H7 (cell line): ENCODE results near the gene LYRM4. TPM values are rescaled to one million over a fixed set of nuclear protein-coding genes. Genes with fewer than 3 reads are reported as not detected.
A peak's percentile ranks its signal among the peaks of the same experiment; 100 is the strongest.

ENCODE experiments used
- DNase-seq: peaks from one replicate; pipeline ENCODE4 v3.0.0; 2012
- H3K27me3 ChIP-seq: 2 replicates; pipeline ENCODE4 v1.6.0; 2011; ENCODE audit warnings: mild to moderate bottlenecking, low read length; ENCODE audit not compliant: control insufficient read depth, insufficient read depth
- H3K36me3 ChIP-seq: replicated peaks from 2 replicates; pipeline ENCODE4 v1.5.1; 2011; ENCODE audit warnings: low read length; ENCODE audit not compliant: control insufficient read depth, insufficient read depth
- H3K4me3 ChIP-seq: 2 replicates; pipeline ENCODE4 v1.5.1; 2011; ENCODE audit warnings: low read depth, mild to moderate bottlenecking, control low read depth, low read length, moderate library complexity; ENCODE audit not compliant: insufficient read depth
- total RNA-seq: library from RNA; depleted of rRNA; stranded (reverse); fragments of >200 nt; shearing (Covaris generic); gene quantifications from 2 replicates; pipeline ENCODE4 v1.2.3, GENCODE V29; 2014

Gene LYRM4
- total RNA-seq, 1 experiment from 2014 or later: 45.6 TPM

DNA sequence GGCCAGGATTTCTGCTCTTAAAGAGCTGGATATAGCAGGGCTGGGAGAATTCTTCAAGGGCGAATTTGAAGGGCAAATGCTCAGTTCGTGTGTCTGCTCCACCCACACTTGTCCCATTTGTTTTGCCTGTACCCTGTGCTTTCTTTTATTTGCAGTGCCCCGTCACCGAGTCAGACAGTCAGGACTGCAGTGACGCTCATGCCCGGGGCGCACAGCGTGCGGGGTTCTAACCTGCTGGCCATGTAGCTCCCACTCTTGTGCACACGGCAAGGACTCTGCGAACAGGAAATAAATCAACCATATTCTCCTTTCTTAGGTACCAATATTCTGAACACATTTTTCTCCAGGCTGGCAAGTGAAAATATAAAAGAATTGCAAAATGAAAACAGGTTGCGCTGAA lies 17.7 kb downstream of the LYRM4 start:
- Histone ChIP-seq H3K36me3 (peaks cover 3% of the 10 kb centered on the region), H3K4me3 (no peak overlapping the region), H3K27me3 (no peaks in the 10 kb centered on the region)
- no peak for DNase-seq

DNA sequence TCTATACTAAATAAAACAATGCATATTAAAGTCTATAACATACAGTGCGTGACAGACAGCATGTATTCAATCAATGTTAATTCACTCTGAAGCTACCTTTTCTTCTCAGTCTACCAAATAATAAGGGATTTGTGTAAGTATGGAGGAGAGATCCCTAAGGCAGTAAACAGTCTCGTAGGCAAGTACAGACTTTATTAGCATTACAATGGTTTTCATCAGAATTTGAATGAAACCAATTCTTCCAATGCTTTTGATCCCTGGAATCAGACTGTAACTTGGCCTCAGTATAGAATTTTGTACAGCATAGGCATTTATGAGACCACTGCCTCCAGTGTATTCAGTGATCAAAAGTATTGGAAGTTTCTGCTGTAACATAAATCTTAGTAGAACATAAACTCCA lies 19.5 kb downstream of the LYRM4 start:
- no peaks in the 10 kb centered on the region for H3K27me3 ChIP-seq
- H3K4me3 ChIP-seq: no peak overlapping the region
- DNase-seq: peak; percentile 51
- peaks cover 3% of the 10 kb centered on the region for H3K36me3 ChIP-seq

DNA sequence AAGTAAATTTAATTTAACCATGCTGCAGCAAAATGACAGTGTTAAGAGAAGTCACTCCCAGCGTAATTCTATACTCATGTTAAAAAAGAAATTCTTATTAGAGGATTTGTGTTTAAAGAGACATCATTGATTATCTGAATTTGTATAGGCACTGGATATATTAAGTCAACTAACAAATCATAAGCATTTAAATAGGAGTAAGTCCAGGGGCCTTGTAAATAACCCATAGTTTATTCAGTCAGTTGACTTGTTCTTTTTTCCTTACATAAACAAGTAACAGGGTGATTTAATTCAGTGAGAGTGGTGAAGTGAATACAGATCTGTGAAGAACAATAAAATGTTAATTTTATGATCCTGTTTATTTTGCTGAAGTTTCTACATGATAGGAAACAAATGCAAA lies 22.4 kb downstream of the LYRM4 start:
- Histone ChIP-seq H3K36me3 (no peaks in the 10 kb centered on the region), H3K27me3 (no peaks in the 10 kb centered on the region), H3K4me3 (no peak overlapping the region)
- no peak for DNase-seq

DNA sequence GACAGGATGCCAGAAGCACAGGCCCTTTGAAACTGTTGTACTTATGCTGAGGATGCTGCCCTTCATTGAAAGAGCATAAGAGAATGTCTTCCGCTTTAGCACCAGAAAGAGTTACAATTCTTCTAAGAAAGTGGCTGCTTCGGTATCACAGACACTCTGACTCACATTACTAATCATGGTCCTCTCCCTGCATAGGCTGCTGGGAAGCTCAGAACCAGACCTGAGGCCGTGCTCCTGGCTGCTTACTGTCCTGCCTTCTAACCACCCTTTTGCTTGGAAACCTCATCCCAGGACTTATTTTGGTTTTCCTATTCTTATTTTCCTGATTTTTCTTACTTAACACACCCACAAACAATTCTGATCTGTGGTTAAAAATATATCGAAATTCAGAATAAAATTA lies 22.9 kb downstream of the LYRM4 start:
- DNase-seq: no peak
- no peak overlapping the region for H3K4me3 ChIP-seq
- no peaks in the 10 kb centered on the region for H3K27me3 ChIP-seq
- no peaks in the 10 kb centered on the region for H3K36me3 ChIP-seq

DNA sequence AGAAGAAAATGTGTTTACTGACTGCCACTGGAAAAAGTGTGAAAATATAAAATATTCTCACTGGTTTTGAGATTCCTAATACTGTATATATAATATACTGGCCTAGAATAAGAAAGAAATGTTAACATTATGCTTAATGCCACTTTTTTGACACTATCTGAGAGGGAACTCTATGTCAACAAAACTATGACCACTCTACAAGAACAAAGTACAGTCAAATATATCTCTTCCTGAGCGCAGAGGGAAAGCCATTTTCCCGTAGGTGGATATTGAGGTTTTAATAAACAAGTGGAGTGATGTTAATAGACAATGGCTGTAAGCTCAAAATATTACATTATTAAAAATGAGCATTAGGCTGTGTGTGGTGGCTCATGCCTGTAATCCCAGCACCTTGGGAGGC lies 24.9 kb downstream of the LYRM4 start:
- no peaks in the 10 kb centered on the region for H3K27me3 ChIP-seq
- DNase-seq: no peak
- H3K36me3 ChIP-seq: no peaks in the 10 kb centered on the region
- no peak overlapping the region for H3K4me3 ChIP-seq

DNA sequence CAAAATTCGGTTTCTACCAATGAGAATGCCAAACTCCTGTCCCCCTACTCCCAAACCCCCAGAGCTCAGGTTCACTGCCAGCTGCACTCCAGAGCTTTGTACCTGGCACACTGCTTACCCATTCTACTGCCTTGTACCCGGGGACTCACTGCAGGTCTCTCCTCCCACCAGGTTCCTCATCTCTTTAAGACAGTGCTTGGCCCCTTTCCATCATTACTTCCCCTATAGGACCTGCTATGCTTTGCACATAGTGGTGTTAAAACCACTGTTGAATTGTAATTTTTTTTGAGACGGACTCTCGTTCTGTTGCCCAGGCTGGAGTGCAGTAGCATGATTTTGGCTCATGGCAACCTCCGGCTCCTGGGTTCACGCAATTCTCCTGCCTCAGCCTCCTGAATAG lies 25.9 kb downstream of the LYRM4 start:
- H3K36me3 ChIP-seq: no peaks in the 10 kb centered on the region
- no peak overlapping the region for H3K4me3 ChIP-seq
- DNase-seq: no peak

DNA sequence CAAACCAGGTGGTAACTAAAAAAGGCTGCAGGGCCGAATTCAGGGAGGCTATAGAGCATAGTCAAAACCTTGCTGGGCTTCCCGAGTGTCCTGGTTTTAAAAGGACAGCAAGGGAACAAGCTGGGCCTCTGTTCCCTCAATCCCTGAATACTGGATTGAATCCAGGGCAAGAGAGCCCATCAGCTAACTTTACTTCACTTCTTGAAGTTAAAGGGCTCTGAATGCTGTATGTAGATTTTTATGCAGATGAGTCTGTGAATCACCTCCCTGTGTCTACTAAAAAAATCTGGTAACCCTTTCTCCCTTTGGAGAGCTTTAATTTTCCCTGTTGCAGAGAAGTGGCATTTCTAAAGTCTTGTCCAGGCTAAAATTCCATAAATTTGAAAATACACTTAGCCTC lies 29.5 kb downstream of the LYRM4 start:
- DNase-seq: peak; percentile 38
- H3K36me3 ChIP-seq: no peaks in the 10 kb centered on the region
- H3K4me3 ChIP-seq: no peak overlapping the region
- H3K27me3 ChIP-seq: no peaks in the 10 kb centered on the region

More for the DNA sequence above, 25.9 kb downstream of the LYRM4 start:
- H3K27me3 ChIP-seq: no peaks in the 10 kb centered on the region

DNA sequence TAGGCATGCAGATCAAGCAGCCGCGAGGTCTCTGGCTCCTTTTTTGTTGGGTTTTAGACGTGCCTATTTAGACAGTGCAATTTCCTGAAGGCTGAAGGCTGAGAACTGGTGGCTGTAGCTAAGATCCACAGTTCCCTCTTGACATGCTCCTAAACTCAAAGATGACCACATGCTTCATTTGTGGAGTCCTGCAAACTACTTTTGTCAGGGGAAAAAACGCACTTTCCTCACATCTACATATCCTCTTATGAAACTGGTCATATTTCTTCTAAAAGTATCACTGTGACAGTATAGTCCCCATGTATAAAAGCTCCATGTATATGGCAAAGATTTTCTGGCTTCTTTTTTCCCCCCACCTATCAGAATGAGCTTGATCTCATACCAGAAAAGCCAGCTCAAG lies 30.7 kb downstream of the LYRM4 start:
- no peak for DNase-seq
- Histone ChIP-seq H3K4me3 (no peak overlapping the region), H3K27me3 (no peaks in the 10 kb centered on the region), H3K36me3 (no peaks in the 10 kb centered on the region)

DNA sequence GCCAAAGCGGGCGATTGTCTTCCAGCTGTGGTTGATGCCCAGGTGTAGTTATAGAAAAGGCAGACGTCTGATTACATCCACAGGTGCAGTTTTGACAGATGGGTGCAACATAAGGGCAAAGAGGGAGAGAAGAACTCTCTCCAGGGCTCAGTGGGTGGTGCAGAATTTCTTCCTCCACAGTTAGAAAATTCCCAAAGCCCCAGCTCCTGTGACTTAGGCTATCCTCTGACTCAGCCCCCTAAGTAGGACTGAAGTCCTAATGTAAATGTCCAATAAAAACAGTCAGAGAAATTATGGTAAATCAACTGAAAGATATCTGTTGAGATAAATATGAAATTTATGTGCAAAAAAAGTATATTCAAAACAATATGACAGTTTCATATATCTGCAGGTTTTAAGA lies 31.4 kb downstream of the LYRM4 start:
- no peaks in the 10 kb centered on the region for H3K36me3 ChIP-seq
- no peak for DNase-seq
- no peaks in the 10 kb centered on the region for H3K27me3 ChIP-seq
- no peak overlapping the region for H3K4me3 ChIP-seq

DNA sequence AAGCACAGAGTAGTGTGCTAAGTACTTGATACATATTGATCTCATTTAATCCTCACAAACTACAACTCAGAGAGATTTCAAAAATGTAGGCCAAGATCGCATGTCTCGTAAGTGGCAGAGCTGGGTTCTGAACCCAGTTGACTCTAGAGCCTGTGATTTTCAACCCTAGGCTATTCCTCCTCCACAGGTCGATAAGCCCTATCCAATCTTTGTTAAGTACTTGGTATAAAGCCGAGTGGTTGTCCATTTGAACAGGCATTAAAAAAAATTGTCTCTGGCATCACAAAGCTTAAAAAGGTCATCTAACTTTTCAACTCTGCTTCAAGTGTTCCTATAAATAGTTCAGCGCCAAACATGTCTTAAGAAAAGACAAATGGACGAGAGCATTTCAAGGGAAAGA lies 37.4 kb downstream of the LYRM4 start:
- H3K27me3 ChIP-seq: no peaks in the 10 kb centered on the region
- no peak overlapping the region for H3K4me3 ChIP-seq
- DNase-seq: no peak
- H3K36me3 ChIP-seq: no peaks in the 10 kb centered on the region

DNA sequence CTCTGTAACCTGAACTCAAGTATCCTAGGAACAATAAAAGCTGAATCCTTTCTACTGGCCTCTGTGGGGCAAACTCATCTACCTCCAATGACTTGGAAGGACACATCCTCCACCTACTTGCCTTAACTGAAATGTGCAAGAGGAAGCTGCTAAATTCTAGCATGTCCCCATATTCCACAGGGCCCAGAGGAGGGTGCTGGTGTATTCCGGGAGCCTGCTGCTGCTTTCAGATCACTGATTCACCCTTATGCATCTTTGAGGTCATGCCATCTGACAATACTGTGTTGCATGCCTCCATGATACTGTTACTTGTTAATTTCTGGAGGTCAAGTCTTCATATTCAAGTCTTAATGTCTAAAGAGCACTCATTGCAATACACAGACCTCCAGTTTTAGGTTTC lies 40.3 kb downstream of the LYRM4 start:
- no peaks in the 10 kb centered on the region for H3K27me3 ChIP-seq
- no peak for DNase-seq
- no peak overlapping the region for H3K4me3 ChIP-seq
- no peaks in the 10 kb centered on the region for H3K36me3 ChIP-seq

DNA sequence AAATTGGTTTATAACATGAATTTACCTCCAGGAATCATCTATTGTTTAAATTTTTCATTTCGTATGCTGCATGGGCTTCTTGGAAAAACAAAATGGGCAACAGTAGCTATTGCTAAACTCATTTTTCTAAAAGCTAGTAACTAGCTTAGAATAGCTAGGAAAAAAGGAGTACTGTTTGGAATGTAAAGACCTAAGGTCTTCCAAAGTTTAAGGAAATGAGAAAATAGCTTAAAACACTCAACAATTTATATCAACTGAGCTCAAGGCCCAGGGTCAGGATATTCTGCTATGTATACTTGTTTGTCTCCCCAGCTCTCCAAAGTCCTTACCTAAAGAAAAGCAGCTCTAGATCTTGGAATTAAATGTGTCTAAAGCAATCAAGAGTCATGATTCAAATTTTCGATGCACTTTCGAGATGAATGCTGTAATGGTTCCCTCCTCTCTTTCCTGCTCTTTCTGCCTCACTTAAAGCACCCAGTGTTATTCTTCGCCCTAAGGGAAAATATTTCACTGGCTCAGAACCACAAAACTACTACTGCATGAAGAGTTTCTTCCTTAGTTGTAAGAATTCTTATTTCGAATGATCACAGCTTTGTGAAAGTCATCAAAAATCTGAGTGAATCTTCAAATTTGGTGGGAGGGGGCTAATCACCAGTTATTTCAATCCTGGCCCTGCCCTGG lies 41.6 kb downstream of the LYRM4 start:
- H3K4me3 ChIP-seq: no peak overlapping the region
- DNase-seq: no peak
- no peaks in the 10 kb centered on the region for H3K27me3 ChIP-seq
- no peaks in the 10 kb centered on the region for H3K36me3 ChIP-seq

DNA sequence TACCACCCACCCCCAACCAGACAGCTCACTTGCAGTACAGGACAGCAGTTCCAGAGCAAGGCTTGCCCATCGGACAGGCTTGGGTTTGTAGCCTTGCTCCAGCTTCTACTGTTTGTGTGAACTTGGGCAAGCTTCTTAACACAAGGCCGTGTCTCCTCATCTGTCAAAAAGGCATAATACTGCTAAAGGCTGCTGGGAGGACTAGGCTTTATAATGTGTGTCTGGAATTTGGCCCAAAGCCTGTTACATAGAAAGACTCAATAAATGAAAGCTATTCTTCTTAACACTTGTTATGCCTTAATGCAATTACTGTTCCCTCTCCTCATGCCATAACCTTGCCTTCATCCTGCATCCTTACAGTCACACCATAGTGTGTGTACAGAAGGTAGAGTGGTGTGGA lies 43.4 kb downstream of the LYRM4 start:
- Histone ChIP-seq H3K4me3 (no peak overlapping the region), H3K27me3 (no peaks in the 10 kb centered on the region), H3K36me3 (peaks cover 7% of the 10 kb centered on the region)
- no peak for DNase-seq

DNA sequence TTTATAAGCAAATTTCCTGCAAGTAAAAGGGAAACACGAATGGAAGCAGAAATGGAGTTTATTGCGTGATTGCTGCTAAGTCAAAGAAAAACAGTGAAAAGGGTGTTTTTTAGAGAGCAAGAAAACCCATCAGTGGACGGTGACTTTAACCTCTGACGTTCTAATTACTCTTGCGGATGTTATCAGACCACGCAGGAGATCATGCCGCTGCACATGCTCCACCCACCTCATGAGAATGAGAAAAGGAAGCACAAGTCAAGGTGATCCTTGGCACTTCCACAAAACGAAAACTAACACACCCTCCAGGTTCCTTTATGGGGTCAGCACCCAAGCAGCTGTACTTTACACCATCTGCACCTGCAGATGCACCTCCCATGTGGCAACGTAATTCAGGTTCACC lies 45.0 kb downstream of the LYRM4 start:
- H3K4me3 ChIP-seq: no peak overlapping the region
- H3K36me3 ChIP-seq: peaks cover 7% of the 10 kb centered on the region
- H3K27me3 ChIP-seq: no peaks in the 10 kb centered on the region
- DNase-seq: no peak

DNA sequence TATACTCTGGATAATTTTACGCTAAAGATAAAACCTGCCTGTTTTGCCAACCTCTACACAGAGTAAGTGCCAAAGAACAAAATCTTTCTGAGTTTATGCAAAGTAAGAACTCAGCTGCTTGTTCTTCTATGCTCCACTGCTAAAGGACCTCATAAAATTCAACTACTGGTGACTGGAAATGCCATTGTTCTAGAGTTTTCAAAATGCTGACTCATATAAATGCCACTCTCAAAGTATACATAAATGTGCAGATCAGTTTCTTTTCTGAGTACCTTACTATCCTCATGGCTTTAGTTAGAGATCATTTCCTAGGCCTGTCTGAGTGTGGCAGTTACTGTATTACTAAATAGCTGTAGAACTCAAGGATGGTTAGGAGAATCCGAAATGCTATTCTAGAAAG lies 45.6 kb downstream of the LYRM4 start:
- Histone ChIP-seq H3K4me3 (no peak overlapping the region), H3K27me3 (no peaks in the 10 kb centered on the region), H3K36me3 (peaks cover 7% of the 10 kb centered on the region)
- no peak for DNase-seq

DNA sequence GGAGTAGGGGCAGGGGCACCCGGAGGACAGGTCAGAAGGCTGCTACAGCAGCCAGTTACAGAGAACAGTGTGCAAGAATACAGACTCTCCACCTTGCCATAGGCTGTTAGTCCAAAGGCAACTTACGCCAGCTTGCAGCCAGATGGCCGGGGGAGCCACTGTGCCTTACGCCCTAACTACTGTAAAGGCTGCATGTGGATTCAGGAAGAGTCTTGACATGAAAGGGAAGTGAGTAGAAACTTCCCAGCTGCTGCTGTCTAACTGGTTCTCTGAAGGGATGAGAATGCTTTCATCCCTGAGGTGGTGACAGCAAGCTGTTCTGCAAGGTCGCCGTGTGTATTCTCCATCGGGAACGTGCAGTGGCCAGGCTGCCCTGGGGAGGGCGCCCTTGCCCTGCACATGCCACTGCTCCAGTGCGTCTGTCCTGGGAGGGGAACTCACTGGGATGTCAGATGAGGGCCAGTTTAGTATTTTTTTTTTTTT lies 46.1 kb downstream of the LYRM4 start:
- H3K27me3 ChIP-seq: no peaks in the 10 kb centered on the region
- H3K36me3 ChIP-seq: peaks cover 7% of the 10 kb centered on the region
- H3K4me3 ChIP-seq: no peak overlapping the region
- DNase-seq: peak; percentile 69
